ENCODE results near the gene PEAK1. TPM values are rescaled to one million over a fixed set of nuclear protein-coding genes. Genes with fewer than 3 reads are reported as not detected.
A peak's percentile ranks its signal among the peaks of the same experiment; 100 is the strongest.

PEAK1 gene
- total RNA-seq, 1 donor from 2014 or later = 27.7 TPM

DNA sequence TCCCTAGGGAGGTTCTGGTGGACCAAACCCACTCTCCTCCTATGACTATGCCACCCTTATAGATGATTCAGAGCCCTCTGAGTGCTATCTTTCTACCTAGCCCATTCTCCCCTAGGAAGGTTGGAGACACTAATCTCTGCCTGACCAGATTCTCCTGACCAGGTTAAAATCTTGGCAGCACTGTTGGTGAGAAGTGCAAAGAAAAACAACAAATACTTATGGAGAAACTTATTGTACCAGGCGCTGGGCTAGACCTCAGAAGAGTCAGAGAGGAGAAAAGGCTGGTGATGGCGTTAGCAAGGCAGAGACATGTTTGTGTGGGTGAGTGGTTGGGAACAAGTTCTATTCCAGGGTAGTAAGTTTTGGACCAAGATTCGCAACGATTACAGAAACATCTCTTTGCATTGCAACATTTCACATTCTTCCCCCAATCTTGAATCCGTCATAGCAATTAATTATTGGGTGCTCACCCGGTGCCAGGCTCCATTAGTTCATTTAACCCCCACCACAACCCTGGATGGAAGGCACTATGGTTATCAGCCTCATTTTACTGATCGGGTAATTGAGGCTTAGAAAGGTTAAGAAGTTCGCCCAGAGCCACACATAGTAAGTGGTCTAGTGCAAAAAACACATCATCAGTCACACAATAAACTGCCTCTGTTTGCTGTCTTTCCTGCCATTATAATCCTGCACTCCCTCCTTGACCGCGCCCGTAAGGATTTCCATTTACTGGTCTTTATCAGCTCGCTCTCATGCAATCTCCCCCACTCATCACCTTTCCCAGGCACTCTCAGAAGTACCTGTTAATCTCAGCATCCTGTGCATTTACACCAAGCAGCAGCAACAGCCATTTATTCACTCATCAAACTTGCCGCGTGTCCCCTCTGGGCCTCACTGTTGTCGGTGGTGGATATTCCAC is 348.3 kb downstream of the PEAK1 start:
- DNase-seq (ENCODE audit: extremely low spot score in 2 of 2) = no peak
- H3K36me3 ChIP-seq = no peaks in the 10 kb centered on the region
- H3K4me3 ChIP-seq = peak overlapping the region; percentile 58 to 92
- no peaks in the 10 kb centered on the region for H3K9me3 ChIP-seq
- intact Hi-C loops (cut with DNase I) = no loop called here
- no peaks in the 10 kb centered on the region for H3K27me3 ChIP-seq
- peak overlapping the region; percentile 74 for H3K27ac ChIP-seq
- TF ChIP-seq POLR2A (IDR thresholded peaks at IDR 0.05) = no peak
- TF ChIP-seq, protein P1, sequence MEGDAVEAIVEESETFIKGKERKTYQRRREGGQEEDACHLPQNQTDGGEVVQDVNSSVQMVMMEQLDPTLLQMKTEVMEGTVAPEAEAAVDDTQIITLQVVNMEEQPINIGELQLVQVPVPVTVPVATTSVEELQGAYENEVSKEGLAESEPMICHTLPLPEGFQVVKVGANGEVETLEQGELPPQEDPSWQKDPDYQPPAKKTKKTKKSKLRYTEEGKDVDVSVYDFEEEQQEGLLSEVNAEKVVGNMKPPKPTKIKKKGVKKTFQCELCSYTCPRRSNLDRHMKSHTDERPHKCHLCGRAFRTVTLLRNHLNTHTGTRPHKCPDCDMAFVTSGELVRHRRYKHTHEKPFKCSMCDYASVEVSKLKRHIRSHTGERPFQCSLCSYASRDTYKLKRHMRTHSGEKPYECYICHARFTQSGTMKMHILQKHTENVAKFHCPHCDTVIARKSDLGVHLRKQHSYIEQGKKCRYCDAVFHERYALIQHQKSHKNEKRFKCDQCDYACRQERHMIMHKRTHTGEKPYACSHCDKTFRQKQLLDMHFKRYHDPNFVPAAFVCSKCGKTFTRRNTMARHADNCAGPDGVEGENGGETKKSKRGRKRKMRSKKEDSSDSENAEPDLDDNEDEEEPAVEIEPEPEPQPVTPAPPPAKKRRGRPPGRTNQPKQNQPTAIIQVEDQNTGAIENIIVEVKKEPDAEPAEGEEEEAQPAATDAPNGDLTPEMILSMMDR (IDR thresholded peaks at IDR 0.05) = no peak
- TF ChIP-seq POLR2AphosphoS5 (IDR thresholded peaks at IDR 0.05; ENCODE audit: insufficient read depth in 1 of 2, low read depth in 1 of 2) = no peak
- H3K4me1 ChIP-seq = peaks cover 24% of the 10 kb centered on the region

DNA sequence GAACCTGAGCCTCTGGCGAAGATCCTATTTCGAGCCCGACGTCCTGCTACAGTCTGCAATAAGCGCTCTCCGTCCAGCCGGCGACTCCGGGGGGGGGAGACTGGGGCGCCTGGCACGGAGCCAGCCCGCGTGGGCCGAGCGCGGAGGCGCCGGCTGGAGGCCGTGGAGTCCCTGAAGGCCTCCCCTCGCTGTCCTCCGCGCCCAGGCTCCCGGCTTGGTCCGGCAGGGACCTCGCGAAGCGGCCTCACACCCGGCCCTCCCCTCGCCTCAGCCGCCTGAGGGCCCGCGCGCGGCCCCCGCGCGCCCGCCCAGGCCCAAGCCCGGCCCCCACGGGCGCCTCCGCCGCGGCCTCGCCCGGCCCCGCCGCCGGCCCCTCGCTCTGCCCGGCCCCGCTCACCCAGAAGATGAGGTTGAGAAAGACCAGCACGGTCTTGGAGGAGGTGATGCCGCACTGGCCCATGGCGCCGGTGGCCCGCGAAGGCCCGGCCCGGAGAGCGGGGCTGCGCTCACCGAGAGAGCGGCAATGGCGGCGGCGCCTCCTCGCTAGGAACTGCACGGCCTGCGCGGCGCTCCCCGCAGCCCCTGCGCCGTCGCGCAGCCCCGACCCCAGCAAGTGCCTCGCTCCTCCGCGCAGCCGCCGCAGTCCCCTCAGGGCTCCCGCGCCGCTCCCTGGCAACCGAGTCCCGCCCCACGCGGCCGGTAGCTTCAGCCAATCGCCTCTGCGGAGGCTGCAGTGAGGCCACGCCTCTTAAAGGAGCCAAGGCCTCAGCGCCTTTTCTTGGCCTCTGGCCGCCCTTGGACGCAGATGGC is 349.2 kb downstream of the PEAK1 start, which contains the start of gene TSPAN3:
Gene TSPAN3, minus strand, starts transcription at position 615 of the 810 bp plus-strand sequence. Its CDS starts 155 bp downstream, at position 460.
- Histone ChIP-seq H3K27me3 (no peaks in the 10 kb centered on the region), H3K4me1 (peaks cover 24% of the 10 kb centered on the region), H3K27ac (peak within 1 kb of the TSS; percentile 74), H3K36me3 (no peaks in the 10 kb centered on the region), H3K9me3 (no peaks in the 10 kb centered on the region), H3K4me3 (peak within 1 kb of the TSS; percentile 58 to 92)
- no peak for DNase-seq (ENCODE audit: extremely low spot score in 2 of 2)
- intact Hi-C loops (cut with DNase I) = no loop called here
- TF ChIP-seq POLR2AphosphoS5 (IDR thresholded peaks at IDR 0.05; ENCODE audit: insufficient read depth in 1 of 2, low read depth in 1 of 2) = peak; percentile 67 to 68
- TF ChIP-seq, protein P1 (IDR thresholded peaks at IDR 0.05) = no peak
- peak in 1 of 2 donors; percentile 76 for TF ChIP-seq POLR2A (IDR thresholded peaks at IDR 0.05)

DNA sequence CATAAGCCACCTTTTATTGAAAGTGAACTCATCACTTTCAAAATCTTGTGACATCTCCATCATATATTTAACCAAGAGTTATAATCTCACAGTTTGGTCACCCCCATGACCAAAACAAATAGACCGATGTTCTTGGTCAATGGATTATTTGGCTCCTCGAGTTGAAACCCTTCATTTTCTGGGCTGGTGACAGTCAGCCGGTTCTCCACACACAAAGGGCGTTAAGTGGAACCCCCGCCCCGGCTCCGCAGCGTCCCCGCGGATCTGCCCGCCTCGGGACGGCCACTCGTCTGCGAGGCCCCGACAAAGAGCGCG is 349.8 kb downstream of the PEAK1 start:
- intact Hi-C loops (cut with DNase I) = no loop called here
- Histone ChIP-seq H3K36me3 (no peaks in the 10 kb centered on the region), H3K4me1 (peaks cover 24% of the 10 kb centered on the region), H3K9me3 (no peaks in the 10 kb centered on the region), H3K27me3 (no peaks in the 10 kb centered on the region), H3K4me3 (peak overlapping the region; percentile 58 to 92), H3K27ac (peak overlapping the region; percentile 74)
- no peak for DNase-seq (ENCODE audit: extremely low spot score in 2 of 2)
- TF ChIP-seq POLR2AphosphoS5 (IDR thresholded peaks at IDR 0.05; ENCODE audit: insufficient read depth in 1 of 2, low read depth in 1 of 2) (no peak), POLR2A (IDR thresholded peaks at IDR 0.05) (no peak)
- TF ChIP-seq, protein P1 (IDR thresholded peaks at IDR 0.05) = no peak

DNA sequence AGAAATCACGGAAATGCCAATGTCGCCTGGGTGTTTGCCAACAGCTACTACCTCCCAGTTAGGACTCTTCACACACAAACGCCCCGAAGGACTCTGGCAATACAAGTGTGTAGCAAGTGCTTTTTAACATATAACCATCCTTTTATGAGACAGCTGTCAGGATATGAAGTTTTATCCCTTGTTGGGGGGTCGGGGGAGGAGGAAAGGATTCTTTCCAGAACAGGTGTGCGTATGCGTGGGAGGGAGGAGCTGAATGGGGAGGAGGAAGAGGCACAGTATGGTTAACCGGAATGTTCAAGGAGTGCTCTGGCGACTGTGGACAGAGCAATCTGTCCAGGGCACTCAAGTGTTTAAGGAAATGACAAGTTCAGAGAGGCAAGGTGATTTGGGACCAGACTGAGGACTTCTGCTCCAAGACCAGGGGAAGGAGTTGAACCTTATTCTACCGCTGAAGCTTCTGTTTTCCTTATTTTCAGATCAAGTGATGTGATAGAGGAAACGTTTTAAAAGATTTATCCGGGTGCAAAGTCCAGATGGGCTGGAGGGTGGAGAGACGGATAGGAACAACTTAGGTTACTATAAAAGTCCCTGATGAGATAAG is 350.3 kb downstream of the PEAK1 start:
- no peaks in the 10 kb centered on the region for H3K9me3 ChIP-seq
- H3K4me3 ChIP-seq = peak overlapping the region; percentile 58 to 92
- peak overlapping the region; percentile 74 for H3K27ac ChIP-seq
- no peaks in the 10 kb centered on the region for H3K36me3 ChIP-seq
- H3K27me3 ChIP-seq = no peaks in the 10 kb centered on the region
- H3K4me1 ChIP-seq = peaks cover 24% of the 10 kb centered on the region
- intact Hi-C loops (cut with DNase I) = loop anchor here (10.0 kb wide), 1 partner anchor 1345 kb away; a partner anchor contains a TSS
- TF ChIP-seq, protein P1 (IDR thresholded peaks at IDR 0.05) = no peak
- TF ChIP-seq POLR2A (IDR thresholded peaks at IDR 0.05) = no peak
- no peak for DNase-seq (ENCODE audit: extremely low spot score in 2 of 2)

All from vagina (tissue), 2 donors.